Measurements from ENCODE around the gene GIMAP5.

GRCh38 chr7:150731916-150732315, 5.3 kb upstream of the GIMAP5 start:
- TF ChIP-seq SMC3 (conservative IDR thresholded peaks at IDR 0.05; ENCODE audit: poor library complexity) (no peak), CTCF (IDR thresholded peaks at IDR 0.05; ENCODE audit: poor library complexity, severe bottlenecking) (no peak), TAF1 (IDR thresholded peaks at IDR 0.05; ENCODE audit: low read depth) (no peak), EP300 (conservative IDR thresholded peaks at IDR 0.05; ENCODE audit: poor library complexity, severe bottlenecking) (no peak), POLR2AphosphoS5 (IDR thresholded peaks at IDR 0.05) (no peak)
